H1 (cell line): Measurements from ENCODE around the gene SHISA7. TPM values are rescaled to one million over a fixed set of nuclear protein-coding genes. Genes with fewer than 3 reads are reported as not detected.

Source experiments
- CTCF ChIA-PET: fragments of 300-600 bp; sonication (Branson Sonifier 250); formaldehyde crosslinking; loops from one replicate; lab custom pipeline; 2021; ENCODE audit not compliant: partially characterized antibody; lab: Charles Lee
- POLR2A ChIA-PET: fragments of 300-600 bp; sonication (Branson Sonifier 250); formaldehyde crosslinking; loops from one replicate; lab custom pipeline; 2021; ENCODE audit warnings: inconsistent platforms; ENCODE audit not compliant: partially characterized antibody; lab: Charles Lee
- DNase-seq, 2 experiments: peaks; one replicate each; pipeline versions ENCODE4 v3.0.0 to v3.0.0-alpha.2; 2010 to 2022; ENCODE audit warnings: low spot score in 2 of 2, low read depth in 1 of 2, mixed read lengths in 1 of 2
- FAIRE-seq: peaks from 2 replicates; lab custom pipeline; 2011; peaks lifted over from hg19 to GRCh38; lab: Jason Lieb, UNC
- H2AFZ ChIP-seq: 2 replicates; pipeline ENCODE4 v1.8.1; 2012; ENCODE audit warnings: low read length, inconsistent platforms
- H2AK5ac ChIP-seq: 2 replicates; pipeline ENCODE4 v1.6.1; 2013; ENCODE audit warnings: low read depth, low read length
- H2BK120ac ChIP-seq: replicated peaks from 2 replicates; pipeline ENCODE3; 2013; ENCODE audit warnings: low read depth, low read length, inconsistent platforms
- H2BK12ac ChIP-seq: 2 replicates; pipeline ENCODE4 v1.6.1; 2013; ENCODE audit warnings: low read depth, low read length
- H2BK15ac ChIP-seq: 2 replicates; pipeline ENCODE4 v1.6.1; 2013; ENCODE audit warnings: low read length
- H2BK20ac ChIP-seq: 2 replicates; pipeline ENCODE4 v1.6.1; 2013; ENCODE audit warnings: low read length
- H2BK5ac ChIP-seq: 2 replicates; pipeline ENCODE4 v1.6.1; 2013; ENCODE audit warnings: low read depth, low read length
- H3K14ac ChIP-seq: 2 replicates; pipeline ENCODE4 v1.6.1; 2013; ENCODE audit warnings: inconsistent platforms; ENCODE audit not compliant: insufficient read length
- H3K18ac ChIP-seq: 2 replicates; pipeline ENCODE4 v1.6.1; 2013; ENCODE audit warnings: low read length; ENCODE audit errors: extremely low read depth
- H3K23ac ChIP-seq: 2 replicates; pipeline ENCODE4 v1.6.1; 2013; ENCODE audit warnings: inconsistent platforms; ENCODE audit not compliant: insufficient read length
- H3K23me2 ChIP-seq: 2 replicates; pipeline ENCODE4 v1.6.1; 2013; ENCODE audit warnings: low read depth, low read length
- H3K27ac ChIP-seq: 2 replicates; pipeline ENCODE4 v1.6.1; 2011; ENCODE audit warnings: low read depth, low read length, inconsistent platforms
- H3K27me3 ChIP-seq, 4 experiments: replicated peaks in 1 of 4; 1 replicate in 1 of 4; 2 replicates in 3 of 4; pipeline versions ENCODE4 v1.6.1 to v1.8.1; 2011 to 2013; ENCODE audit warnings: low read length in 3 of 4, mild to moderate bottlenecking in 3 of 4, inconsistent platforms in 2 of 4, mixed read lengths in 2 of 4, moderate library complexity in 1 of 4; ENCODE audit not compliant: control insufficient read depth in 3 of 4, insufficient read depth in 3 of 4; ENCODE audit errors: extremely low read depth in 1 of 4
- H3K36me3 ChIP-seq, 4 experiments: 2 replicates each; pipeline versions ENCODE4 v1.6.1 to v1.8.1; 2011 to 2013; ENCODE audit warnings: mild to moderate bottlenecking in 4 of 4, low read length in 3 of 4, moderate library complexity in 2 of 4, control low read depth in 1 of 4, inconsistent platforms in 1 of 4; ENCODE audit not compliant: insufficient read depth in 4 of 4, control insufficient read depth in 2 of 4
- H3K4ac ChIP-seq: replicated peaks from 2 replicates; pipeline ENCODE3; 2013; ENCODE audit warnings: low read length, low read depth, mixed read lengths, inconsistent platforms; ENCODE audit not compliant: insufficient read length
- H3K4me1 ChIP-seq, 4 experiments: replicated peaks in 1 of 4; 1 replicate in 1 of 4; 2 replicates in 3 of 4; pipeline versions ENCODE4 v1.6.1 to v1.8.1; 2011 to 2013; ENCODE audit warnings: low read length in 3 of 4, inconsistent platforms in 2 of 4, mixed read lengths in 1 of 4; ENCODE audit not compliant: insufficient read depth in 4 of 4, control insufficient read depth in 3 of 4
- H3K4me2 ChIP-seq, 2 experiments: 2 replicates each; pipeline versions ENCODE4 v1.6.1 to v1.8.1; 2011 to 2013; ENCODE audit warnings: low read depth in 2 of 2, low read length in 2 of 2, control low read depth in 1 of 2, inconsistent platforms in 1 of 2, mild to moderate bottlenecking in 1 of 2; ENCODE audit not compliant: insufficient read depth in 1 of 2
- H3K4me3 ChIP-seq, 4 experiments: fragments of 200-600, 300-600 bp in 1 of 4; sonication (generic), shearing (Covaris generic), sonication (Bioruptor Twin) in 1 of 4; 2 replicates each; pipeline versions ENCODE4 v1.5.1 to v1.8.1; 2011 to 2016; ENCODE audit warnings: low read length in 4 of 4, low read depth in 3 of 4, control low read depth in 2 of 4, inconsistent platforms in 2 of 4, mild to moderate bottlenecking in 2 of 4, mixed read lengths in 1 of 4, moderate library complexity in 1 of 4; ENCODE audit not compliant: insufficient read depth in 2 of 4; ENCODE audit errors: extremely low read depth in 1 of 4
- H3K56ac ChIP-seq: replicated peaks from 2 replicates; pipeline ENCODE3; 2013; ENCODE audit warnings: low read depth, mild to moderate bottlenecking, mixed read lengths, low read length, inconsistent platforms; ENCODE audit not compliant: insufficient read length
- H3K79me1 ChIP-seq: 2 replicates; pipeline ENCODE4 v1.6.1; 2013; ENCODE audit warnings: low read depth, low read length, control low read depth
- H3K79me2 ChIP-seq, 2 experiments: 2 replicates each; pipeline versions ENCODE4 v1.6.1 to v1.8.1; 2012 to 2013; ENCODE audit warnings: low read length in 2 of 2, mild to moderate bottlenecking in 2 of 2, inconsistent platforms in 1 of 2; ENCODE audit not compliant: insufficient read depth in 2 of 2, control insufficient read depth in 1 of 2
- H3K9ac ChIP-seq, 4 experiments: replicated peaks in 1 of 4; 1 replicate in 1 of 4; 2 replicates in 3 of 4; pipeline versions ENCODE4 v1.6.1 to v1.8.1; 2011 to 2013; ENCODE audit warnings: low read depth in 3 of 4, low read length in 3 of 4, control low read depth in 2 of 4, mild to moderate bottlenecking in 2 of 4, moderate library complexity in 2 of 4, inconsistent platforms in 1 of 4; ENCODE audit errors: extremely low read depth in 1 of 4
- H3K9me3 ChIP-seq, 2 experiments: 2 replicates each; pipeline versions ENCODE4 v1.6.1 to v1.8.1; 2012 to 2013; ENCODE audit warnings: mild to moderate bottlenecking in 2 of 2, moderate library complexity in 2 of 2, control low read depth in 1 of 2, inconsistent platforms in 1 of 2, low read depth in 1 of 2, low read length in 1 of 2, mixed read lengths in 1 of 2; ENCODE audit not compliant: insufficient read depth in 2 of 2
- H4K20me1 ChIP-seq, 2 experiments: replicated peaks in 1 of 2; 2 replicates each; pipeline versions ENCODE3 to v1.8.1; 2011 to 2013; ENCODE audit warnings: inconsistent platforms in 2 of 2, low read length in 2 of 2, mild to moderate bottlenecking in 1 of 2; ENCODE audit not compliant: insufficient read depth in 2 of 2, control insufficient read depth in 1 of 2
- H4K5ac ChIP-seq: 2 replicates; pipeline ENCODE4 v1.6.1; 2013; ENCODE audit warnings: low read length, low read depth, mixed read lengths, inconsistent platforms; ENCODE audit not compliant: insufficient read length
- H4K8ac ChIP-seq: 2 replicates; pipeline ENCODE4 v1.8.0; 2013; ENCODE audit warnings: mild to moderate bottlenecking, moderate library complexity, low read length, inconsistent platforms; ENCODE audit not compliant: insufficient read depth; ENCODE audit errors: extremely low read depth
- H4K91ac ChIP-seq: replicated peaks from 2 replicates; pipeline ENCODE3; 2013; ENCODE audit warnings: low read length, mixed read lengths, inconsistent platforms; ENCODE audit not compliant: insufficient read length
- CTCF ChIP-seq, 3 experiments: IDR thresholded peaks; 1 replicate in 2 of 3; 2 replicates in 1 of 3; pipeline versions ENCODE4 v1.5.1 to v1.6.1; 2011; ENCODE audit warnings: low read length in 3 of 3, mild to moderate bottlenecking in 3 of 3, inconsistent platforms in 2 of 3, low read depth in 1 of 3, moderate library complexity in 1 of 3; ENCODE audit not compliant: insufficient read depth in 1 of 3; ENCODE audit errors: control extremely low read depth in 1 of 3
- E2F6 ChIP-seq: IDR thresholded peaks from 2 replicates; pipeline ENCODE4 v1.6.1; 2012; ENCODE audit warnings: inconsistent platforms
- WGBS, 2 experiments: shearing (Covaris generic) in 1 of 2; methylation state at CpG; one replicate each; pipeline versions ENCODE4 v1.1.6 to v1.1.7; 2013 to 2015; ENCODE audit warnings: low lambda C conversion rate in 2 of 2, mixed read lengths in 2 of 2, inconsistent platforms in 1 of 2, low coverage in 1 of 2, missing lambda C conversion rate in 1 of 2; ENCODE audit not compliant: insufficient replicate concordance in 2 of 2, insufficient coverage in 1 of 2, insufficient read length in 1 of 2; ENCODE audit errors: extremely low coverage in 1 of 2, missing lambda C conversion rate in 1 of 2; 5-methylcytosine and 5-hydroxymethylcytosine counted together
- polyA plus RNA-seq, 7 experiments: library from polyadenylated mRNA; depleted of rRNA in 3 of 7; stranded (reverse) in 5 of 7; unstranded in 2 of 7; fragments of >200 nt in 5 of 7; fragments of 200-250 nt in 2 of 7; gene quantifications; 1 replicate in 5 of 7; 2 replicates in 1 of 7; 4 replicates in 1 of 7; pipeline versions ENCODE4 v1.2.1 to v1.2.3, GENCODE V29; 2011 to 2013; ENCODE audit warnings: missing spikeins in 2 of 7, mixed read lengths in 2 of 7
- total RNA-seq: library from RNA; stranded (reverse); fragmentation: NEBNext Ultra II Directional; extraction: Animal tissue kit (Norgen Biotek cat#: 25700); gene quantifications from 2 replicates; pipeline ENCODE4 v1.2.1, GENCODE V29; 2021

The SHISA7 gene
- total and polyA plus RNA-seq, 2 of the 8 experiments (the other 6 are each of a cell fraction or from before 2014, with no cell fraction given): 0.76 to 1.0 TPM

GRCh38 chr19:55481794-55482155 lies 38.7 kb upstream of the SHISA7 start:
- POLR2A ChIA-PET: interaction anchor here (0.6 to 4.9 kb wide), 5 partner anchors 8 to 19 kb away, joined by 3 to 27 read pairs (median 3); no protein-coding TSS in a partner anchor
- H2AFZ ChIP-seq: no peak overlapping the region
- CTCF ChIA-PET: interaction anchor here (0.9 to 2.8 kb wide), 2 partner anchors 14 to 22 kb away, joined by 3 to 20 read pairs; no protein-coding TSS in a partner anchor

More at GRCh38 chr19:55481794-55482155, 38.7 kb upstream of the SHISA7 start:
- DNase-seq: no peak
- 20% methylated on average over 2 of the region's 40 CpGs; no CpG with 5 or more reads in 1 of the 2 experiments for WGBS, 2 experiments
- Histone ChIP-seq H3K23ac (no peak overlapping the region), H2AK5ac (no peak overlapping the region), H3K4me3 (peak overlapping the region in 1 of 4 experiments; percentile 25; a peak in 1 of 8 replicates), H2BK120ac (no peak overlapping the region), H2BK20ac (no peak overlapping the region), H3K23me2 (peaks cover 10% of the 10 kb centered on the region), H3K4ac (no peak overlapping the region), H2BK12ac (no peak overlapping the region), H3K27me3 (no peaks in the 10 kb centered on the region), H3K27ac (no peak overlapping the region), H3K9ac (no peak overlapping the region), H4K91ac (no peak overlapping the region), H3K9me3 (no peaks in the 10 kb centered on the region), H4K5ac (no peak overlapping the region), H3K14ac (no peak overlapping the region), H3K79me1 (peaks cover 13% of the 10 kb centered on the region), H3K4me1 (peaks cover 0 to 24% (median 16%) of the 10 kb centered on the region in 4 experiments; a peak in 6 of 7 replicates), H3K56ac (no peak overlapping the region), H3K36me3 (peaks cover 0 to 10% (median 0%) of the 10 kb centered on the region in 4 experiments; a peak in 2 of 8 replicates), H2BK5ac (no peak overlapping the region), H4K20me1 (peaks cover 0 to 5% of the 10 kb centered on the region in 2 experiments), H3K79me2 (peaks cover 0 to 23% of the 10 kb centered on the region in 2 experiments; a peak in 2 of 4 replicates), H4K8ac (peak overlapping the region; percentile 42; the same call in 1 of the 2 replicates), H2BK15ac (no peak overlapping the region), H3K4me2 (peak overlapping the region; percentile 1 to 53; a peak in 3 of 4 replicates), H3K18ac (peak overlapping the region; percentile 60; the same call in 1 of the 2 replicates)
- TF ChIP-seq E2F6 (0 out of 2 replicates have a peak, but pooled peaks have one; percentile 7), CTCF (IDR thresholded peaks at IDR 0.05; ENCODE audit: control extremely low read depth in 1 of 3, insufficient read depth in 1 of 3, low read depth in 1 of 3, low read length in 3 of 3) (no peak)
- no peak for FAIRE-seq
